T-helper 1 cell treated with Interleukin-12 subunit alpha and Interleukin-12 subunit beta and Interleukin-4 antibody, amounts not matched to agents 30 ng/mL and 1 ng/mL, for 36 hours (primary cell): Measurements from ENCODE around the gene SLC24A2. TPM values are rescaled to one million over a fixed set of nuclear protein-coding genes. Genes with fewer than 3 reads are reported as not detected.
"Not testable (repeated sequence)": the region's sequence is repeated elsewhere in the genome, so short reads cannot be mapped to it uniquely, and the experiment has no call there.

Source experiments
- intact Hi-C: fragments of 100-400 bp; cut with micrococcal nuclease; formaldehyde crosslinking; loops from one replicate; pipeline ENCODE4 v1.15.1; 2024
- total RNA-seq: library from RNA; stranded (reverse); gene quantifications from 2 replicates; pipeline ENCODE4 v1.2.3, GENCODE V29; 2022

Gene SLC24A2
- total RNA-seq, result not detected in 2 replicates

DNA sequence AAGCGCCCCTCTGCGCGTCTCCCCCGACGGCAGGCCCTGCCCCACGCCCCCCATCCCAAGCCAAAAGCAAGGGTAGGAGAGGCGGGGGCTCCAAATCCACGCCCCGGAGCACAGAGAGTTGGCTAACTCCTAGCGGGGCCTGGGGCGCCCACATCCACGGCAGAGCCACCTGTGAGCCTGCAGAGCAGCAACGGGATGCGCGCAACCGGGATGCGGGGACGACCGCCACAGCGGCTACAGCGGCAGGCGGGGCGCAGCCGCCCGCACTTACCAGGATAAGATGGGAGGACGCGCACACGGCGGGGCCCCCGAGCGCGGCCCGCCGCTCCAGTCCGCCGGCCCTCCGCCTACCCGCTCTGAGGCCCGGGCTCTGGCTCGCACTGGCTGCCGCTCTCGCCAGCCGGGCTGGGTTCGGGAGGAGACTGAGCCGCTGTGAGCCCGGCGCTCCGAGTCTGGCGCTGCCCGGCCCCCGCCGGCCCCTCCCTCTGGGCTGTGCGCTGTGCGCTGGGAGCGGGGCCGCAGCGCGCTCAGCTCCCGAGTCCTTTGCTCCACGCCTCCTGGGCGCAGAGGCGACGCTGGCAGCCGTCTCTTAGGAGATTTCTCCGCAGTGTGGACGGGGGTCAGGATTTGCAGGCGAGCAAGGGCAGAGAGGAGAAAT, at the start of gene SLC24A2:
Gene SLC24A2, minus strand, starts transcription at position 424 of the 658 bp plus-strand sequence.
- intact Hi-C loops, result no loop called here

GRCh38 chr9:19833331-19833730, 44.5 kb upstream of the SLC24A2 start:
- intact Hi-C loops, result not testable (repeated sequence)

DNA sequence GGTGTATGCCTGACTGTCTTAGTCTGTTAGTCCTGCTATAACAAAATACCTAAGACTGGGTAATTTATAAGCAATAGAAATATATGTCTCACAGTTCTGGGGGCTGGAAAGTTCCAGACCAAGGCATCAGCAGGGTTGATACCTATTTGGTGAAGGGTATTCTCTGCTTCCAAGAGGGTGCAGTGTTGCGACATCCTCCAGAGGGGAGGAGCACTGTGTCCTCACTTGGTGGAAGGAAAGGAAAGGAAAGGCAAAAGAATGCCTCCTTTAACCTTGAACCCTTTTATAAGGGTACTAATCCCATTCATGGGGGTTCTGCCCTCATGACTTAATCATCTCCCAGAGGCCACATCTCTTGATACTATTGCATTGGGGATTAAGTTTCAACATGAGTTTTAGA, 42.0 kb upstream of the SLC24A2 start:
- intact Hi-C loops, result no loop called here

- intact Hi-C loops, result no loop called here
Observed at GRCh38 chr9:19828576-19829109, 39.8 kb upstream of the SLC24A2 start.

DNA sequence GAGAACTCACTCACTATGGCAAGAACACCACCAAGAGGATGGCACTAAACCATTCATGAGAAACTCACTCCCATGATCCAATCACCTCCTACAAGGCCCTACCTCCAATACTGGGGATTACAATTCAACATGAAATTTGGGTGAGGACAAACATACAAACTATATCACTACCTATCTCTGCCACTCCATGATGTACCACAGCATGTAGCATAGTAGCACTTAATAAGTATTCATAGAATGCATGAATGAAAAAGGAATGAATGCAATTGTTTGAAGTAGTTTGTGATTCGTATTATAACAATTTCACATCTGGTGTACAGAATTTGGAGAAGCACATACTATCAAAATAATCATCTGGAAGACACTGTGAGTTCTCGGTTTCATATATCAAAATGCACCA, 27.9 kb upstream of the SLC24A2 start:
- intact Hi-C loops, result no loop called here

DNA sequence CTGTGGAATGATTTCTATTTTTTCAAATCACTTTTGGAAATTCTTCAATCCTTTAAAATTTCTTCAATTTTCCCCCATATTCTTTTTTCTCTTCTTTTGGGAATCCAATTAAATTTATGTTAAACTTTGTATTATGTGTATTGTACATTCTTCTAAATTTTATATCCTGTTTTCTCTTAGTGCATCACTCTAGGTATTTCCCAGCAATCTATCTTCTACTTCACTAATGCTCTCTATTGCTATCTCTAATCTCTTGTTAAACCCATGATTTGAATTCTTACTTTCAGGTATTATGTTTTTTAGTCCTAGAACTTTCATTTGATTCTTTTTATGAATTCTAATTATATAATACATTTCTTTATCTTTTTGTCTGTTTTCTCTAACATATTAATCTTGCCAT, 23.4 kb upstream of the SLC24A2 start:
- intact Hi-C loops, result no loop called here

- intact Hi-C loops, result no loop called here
Observed at GRCh38 chr9:19809422-19810269, 20.8 kb upstream of the SLC24A2 start.

DNA sequence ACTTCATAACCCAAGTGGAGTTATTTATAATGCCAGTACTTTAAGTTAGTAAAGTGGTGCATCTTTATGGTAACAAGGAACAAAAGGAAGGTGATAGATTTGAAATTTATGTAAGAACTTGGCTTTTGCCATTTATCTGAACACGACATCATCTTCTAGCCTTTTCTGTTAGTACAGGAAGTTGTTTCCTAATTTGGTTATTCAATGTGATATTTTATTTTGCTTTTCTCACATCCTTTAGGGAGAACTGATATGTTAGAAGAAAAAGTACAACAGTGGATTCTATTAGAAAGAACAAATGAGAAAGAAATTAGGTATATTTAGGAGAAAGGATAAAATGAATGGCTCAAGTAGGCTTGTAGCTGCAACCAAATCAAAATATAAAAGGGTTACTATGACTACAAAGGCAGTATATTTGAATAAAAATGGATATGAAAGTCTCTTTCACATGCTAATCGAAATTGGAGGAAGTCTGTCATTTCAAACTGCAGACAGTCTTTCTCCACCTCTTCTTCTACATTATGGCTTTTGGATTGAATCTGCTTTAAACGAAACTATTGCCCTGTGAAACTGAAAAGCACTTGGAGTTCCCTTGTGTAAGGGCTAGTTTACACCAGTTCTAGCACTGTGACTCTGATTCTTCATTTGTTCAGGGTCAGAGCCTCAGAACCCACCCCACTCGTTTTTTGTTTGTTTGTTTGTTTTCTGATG, 18.5 kb upstream of the SLC24A2 start:
- intact Hi-C loops, result no loop called here

DNA sequence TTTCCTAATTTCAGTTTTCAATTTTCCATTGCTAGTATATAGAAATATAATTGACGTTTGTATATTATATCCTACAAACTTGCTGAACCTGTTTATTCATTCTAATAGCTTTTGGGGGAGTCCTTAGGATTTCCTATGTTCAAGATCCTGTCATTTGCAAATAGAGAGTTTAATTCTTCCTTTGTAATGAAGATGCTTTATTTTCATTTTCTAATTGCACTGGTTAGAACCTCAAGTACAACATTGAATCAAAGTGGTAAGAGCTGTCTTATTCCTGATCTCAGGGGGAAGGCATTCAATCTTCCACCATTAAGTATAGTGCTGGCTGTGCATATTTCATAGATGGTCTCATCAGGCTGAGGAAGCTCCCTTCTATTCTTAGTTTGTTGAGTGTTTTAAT, 15.6 kb upstream of the SLC24A2 start:
- intact Hi-C loops, result no loop called here

DNA sequence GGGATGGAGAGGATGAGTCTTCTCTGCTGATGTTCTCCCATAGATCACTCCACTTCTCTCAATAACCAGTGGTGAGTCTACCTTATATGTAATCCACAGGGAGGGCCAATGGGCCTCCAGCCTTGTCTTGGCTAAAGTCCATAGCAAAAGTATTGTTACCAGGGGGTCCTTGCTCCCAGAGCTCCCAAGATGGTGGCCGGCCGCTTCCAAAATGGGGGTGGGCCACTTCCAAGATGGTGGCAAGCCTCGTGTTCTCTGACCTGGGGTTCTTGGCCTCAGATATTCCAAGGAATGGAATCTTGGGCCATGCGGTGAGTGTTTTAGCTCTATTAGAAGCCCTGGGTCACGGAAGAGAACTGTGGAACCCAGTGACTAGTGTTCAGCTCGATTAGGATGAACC, 12.0 kb upstream of the SLC24A2 start:
- intact Hi-C loops, result no loop called here

GRCh38 chr9:19799784-19800183, 10.9 kb upstream of the SLC24A2 start:
- intact Hi-C loops, result no loop called here

- intact Hi-C loops, result no loop called here
Observed at GRCh38 chr9:19788152-19788551, 685 bp downstream of the SLC24A2 start.

GRCh38 chr9:19787672-19788071, 1.2 kb downstream of the SLC24A2 start:
- intact Hi-C loops, result no loop called here

GRCh38 chr9:19785230-19785629, 3.6 kb downstream of the SLC24A2 start:
- intact Hi-C loops, result no loop called here

DNA sequence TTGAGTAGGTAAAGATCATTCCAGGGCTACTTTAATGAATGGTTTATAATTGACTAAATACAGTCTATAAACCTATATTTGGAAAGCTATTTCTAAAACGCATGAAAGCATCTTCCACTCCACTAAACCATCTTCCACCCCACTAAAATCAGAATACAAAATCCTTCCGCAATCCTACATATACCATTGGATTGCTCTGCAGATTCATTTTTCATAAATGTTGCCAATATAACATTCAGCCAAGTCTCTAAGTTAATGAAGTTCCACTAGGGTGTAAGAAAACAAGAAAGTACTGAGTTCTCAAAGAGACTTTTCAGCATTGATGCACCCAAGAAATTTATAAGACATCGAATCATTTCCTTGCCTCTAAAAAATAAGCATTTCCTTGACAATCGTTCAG, 4.7 kb downstream of the SLC24A2 start:
- intact Hi-C loops, result no loop called here

DNA sequence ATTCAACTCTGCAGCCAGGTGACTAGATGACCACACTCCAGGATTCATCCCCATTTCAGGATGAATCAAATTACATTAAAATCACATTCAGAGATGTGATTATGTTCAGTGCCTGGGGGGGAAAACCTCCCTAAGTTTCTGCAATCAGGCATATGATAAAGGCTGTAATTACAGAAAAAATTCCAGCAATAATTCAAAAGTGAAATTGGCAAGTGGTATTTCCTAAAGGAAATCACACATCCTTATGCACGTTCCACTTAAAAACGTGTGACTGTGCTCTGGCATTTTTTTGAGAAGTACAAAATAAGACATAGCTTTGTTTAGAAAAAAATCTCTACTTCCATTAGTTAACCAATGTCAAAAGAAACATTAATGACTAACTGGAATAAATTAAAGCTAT, 5.3 kb downstream of the SLC24A2 start:
- intact Hi-C loops, result no loop called here

GRCh38 chr9:19782005-19782404, 6.8 kb downstream of the SLC24A2 start:
- intact Hi-C loops, result no loop called here

DNA sequence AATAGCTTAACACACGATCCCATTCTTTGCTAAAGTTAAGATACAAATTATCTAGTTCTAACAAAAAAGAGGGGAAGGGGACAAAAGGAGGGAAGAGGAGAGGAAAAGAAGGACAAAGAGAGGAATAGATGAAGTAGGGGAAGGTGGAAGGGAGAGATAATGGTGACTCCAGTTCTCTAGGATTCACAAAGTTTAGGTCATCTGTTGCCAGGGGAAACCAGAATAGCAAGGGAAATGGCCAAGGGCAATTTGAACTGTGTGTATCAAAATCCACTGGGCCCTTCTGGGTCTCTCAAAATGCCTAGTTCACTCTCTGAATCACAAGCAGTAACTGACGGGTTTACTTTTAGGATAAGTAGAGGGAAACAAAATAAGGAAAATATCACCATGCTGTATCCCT, 7.6 kb downstream of the SLC24A2 start:
- intact Hi-C loops, result no loop called here

- intact Hi-C loops, result loop anchor here (10.0 kb wide), 1 partner anchor 277 kb away; no protein-coding TSS in a partner anchor
Observed at GRCh38 chr9:19771446-19771845, 17.4 kb downstream of the SLC24A2 start.

DNA sequence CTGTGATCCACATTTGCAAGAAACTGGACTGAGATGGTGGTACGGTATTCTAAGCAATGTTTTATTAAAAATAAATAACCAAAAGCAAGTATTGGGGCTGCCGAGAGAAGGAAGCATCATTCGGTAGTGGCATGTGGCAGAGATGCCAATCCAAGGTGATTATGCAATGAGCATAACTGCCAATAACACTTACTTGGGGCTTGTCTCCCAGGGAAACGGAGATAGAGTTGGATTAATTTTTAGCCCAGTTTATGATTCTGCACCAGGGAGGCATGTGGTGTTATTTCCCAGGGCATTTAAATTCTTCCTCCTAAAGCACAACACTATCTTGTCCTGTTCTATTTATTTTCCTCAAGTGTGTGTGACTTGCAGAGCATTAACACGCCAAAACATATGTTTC, 17.9 kb downstream of the SLC24A2 start:
- intact Hi-C loops, result loop anchor here (10.0 kb wide), 1 partner anchor 276 kb away; no protein-coding TSS in a partner anchor

- intact Hi-C loops, result no loop called here
Observed at GRCh38 chr9:19769213-19769612, 19.6 kb downstream of the SLC24A2 start.

GRCh38 chr9:19768798-19769197, 20.0 kb downstream of the SLC24A2 start:
- intact Hi-C loops, result no loop called here
